Pons (tissue), 1 donor: ENCODE measurements around the gene PTPRM.

Source experiments
- DNase-seq: peaks from one replicate; pipeline ENCODE4 v3.0.0-alpha.2; 2016; ENCODE audit warnings: low spot score

Gene PTPRM

GRCh38 chr18:7626922-7627440 is 59.9 kb downstream of the PTPRM start:
- no peak for DNase-seq

- DNase-seq = no peak
Observed at GRCh38 chr18:7629416-7629815, 62.3 kb downstream of the PTPRM start.

- DNase-seq = no peak
Observed at GRCh38 chr18:7630731-7631442, 63.8 kb downstream of the PTPRM start.

- no peak for DNase-seq
Observed at GRCh38 chr18:7632152-7633098, 65.3 kb downstream of the PTPRM start.

- DNase-seq = no peak
Observed at GRCh38 chr18:7633171-7633570, 66.1 kb downstream of the PTPRM start.

- DNase-seq = no peak
Observed at GRCh38 chr18:7635948-7636347, 68.8 kb downstream of the PTPRM start.

- no peak for DNase-seq
Observed at GRCh38 chr18:7637269-7637668, 70.2 kb downstream of the PTPRM start.

- no peak for DNase-seq
Observed at GRCh38 chr18:7638321-7638720, 71.2 kb downstream of the PTPRM start.

GRCh38 chr18:7641813-7642212 is 74.7 kb downstream of the PTPRM start:
- no peak for DNase-seq

GRCh38 chr18:7642331-7642890 is 75.3 kb downstream of the PTPRM start:
- no peak for DNase-seq

GRCh38 chr18:7645756-7646155 is 78.6 kb downstream of the PTPRM start:
- DNase-seq = no peak

- DNase-seq = no peak
Observed at GRCh38 chr18:7646174-7646886, 79.2 kb downstream of the PTPRM start.

GRCh38 chr18:7647500-7647899 is 80.4 kb downstream of the PTPRM start:
- DNase-seq = no peak

- DNase-seq = no peak
Observed at GRCh38 chr18:7657050-7657449, 89.9 kb downstream of the PTPRM start.

GRCh38 chr18:7657937-7658336 is 90.8 kb downstream of the PTPRM start:
- no peak for DNase-seq

GRCh38 chr18:7658701-7659100 is 91.6 kb downstream of the PTPRM start:
- no peak for DNase-seq

- DNase-seq = no peak
Observed at GRCh38 chr18:7661207-7661606, 94.1 kb downstream of the PTPRM start.

- no peak for DNase-seq
Observed at GRCh38 chr18:7662866-7663265, 95.8 kb downstream of the PTPRM start.

- no peak for DNase-seq
Observed at GRCh38 chr18:7663366-7664312, 96.5 kb downstream of the PTPRM start.

GRCh38 chr18:7666195-7666776 is 99.2 kb downstream of the PTPRM start:
- DNase-seq = no peak
